MM.1S (cell line): Measurements from ENCODE around the gene CLTCL1.

Experiments
- DNase-seq: peaks from one replicate; pipeline ENCODE4 v3.0.0-alpha.2; 2015
- H2AFZ ChIP-seq: fragments of 300-600 bp; sonication (generic); 2 replicates; pipeline ENCODE4 v1.6.0; 2016; ENCODE audit warnings: antibody characterized with exemption, low read length
- H3F3A ChIP-seq: fragments of 300-600 bp; sonication (generic); 2 replicates; pipeline ENCODE4 v1.6.1; 2016; ENCODE audit warnings: mild to moderate bottlenecking, antibody characterized with exemption, low read length, moderate library complexity, mixed read lengths; ENCODE audit not compliant: insufficient read depth
- H3K27ac ChIP-seq: fragments of 300-600 bp; sonication (generic); 2 replicates; pipeline ENCODE4 v1.5.1; 2016; ENCODE audit warnings: mild to moderate bottlenecking, low read length
- H3K27me3 ChIP-seq: fragments of 300-600 bp; sonication (generic); replicated peaks from 2 replicates; pipeline ENCODE4 v1.6.0; 2016; ENCODE audit warnings: low read length; ENCODE audit not compliant: insufficient read depth
- H3K36me3 ChIP-seq: fragments of 300-600 bp; sonication (generic); replicated peaks from 2 replicates; pipeline ENCODE4 v1.6.1; 2016; ENCODE audit warnings: mild to moderate bottlenecking, low read length, mixed read lengths; ENCODE audit not compliant: insufficient read depth
- H3K4me1 ChIP-seq: fragments of 300-600 bp; sonication (generic); 2 replicates; pipeline ENCODE4 v1.6.1; 2016; ENCODE audit warnings: low read length, mixed read lengths
- H3K4me2 ChIP-seq: fragments of 300-600 bp; sonication (generic); 2 replicates; pipeline ENCODE4 v1.6.0; 2016; ENCODE audit warnings: low read depth, low read length
- H3K4me3 ChIP-seq: fragments of 300-600 bp; sonication (generic); 2 replicates; pipeline ENCODE4 v1.5.1; 2016; ENCODE audit warnings: low read length, mixed read lengths
- H3K79me2 ChIP-seq: fragments of 300-600 bp; sonication (generic); 2 replicates; pipeline ENCODE4 v1.6.1; 2016; ENCODE audit warnings: mixed run types, low read length, mixed read lengths
- H3K9ac ChIP-seq: fragments of 300-600 bp; sonication (generic); 2 replicates; pipeline ENCODE4 v1.6.1; 2016; ENCODE audit warnings: low read length, mixed read lengths
- H3K9me2 ChIP-seq: fragments of 300-600 bp; sonication (generic); replicated peaks from 2 replicates; pipeline ENCODE4 v1.6.1; 2016; ENCODE audit warnings: mild to moderate bottlenecking, low read length, mixed read lengths; ENCODE audit not compliant: insufficient read depth
- H3K9me3 ChIP-seq: fragments of 300-600 bp; sonication (generic); replicated peaks from 2 replicates; pipeline ENCODE4 v1.6.1; 2016; ENCODE audit warnings: mild to moderate bottlenecking, low read length, mixed read lengths; ENCODE audit not compliant: insufficient read depth
- H4K20me1 ChIP-seq: fragments of 300-600 bp; sonication (generic); 2 replicates; pipeline ENCODE4 v1.6.1; 2016; ENCODE audit warnings: mild to moderate bottlenecking, low read length, moderate library complexity, mixed read lengths; ENCODE audit not compliant: insufficient read depth
- EZH2 ChIP-seq: fragments of 300-600 bp; sonication (generic); optimal IDR thresholded peaks from 2 replicates; pipeline ENCODE3; 2017; ENCODE audit warnings: low read depth, mild to moderate bottlenecking, antibody characterized with exemption, low read length, mixed read lengths
- EZH2phosphoT487 ChIP-seq: fragments of 300-600 bp; sonication (generic); IDR thresholded peaks from 2 replicates; pipeline ENCODE4 v1.6.1; 2018; ENCODE audit warnings: antibody characterized with exemption, low read length
- TF ChIP-seq, protein P1 (sequence below): fragments of 300-600 bp; sonication (generic); IDR thresholded peaks from 2 replicates; pipeline ENCODE4 v1.5.1; 2016; ENCODE audit warnings: antibody characterized with exemption, low read length, mixed read lengths

CLTCL1 gene

DNA sequence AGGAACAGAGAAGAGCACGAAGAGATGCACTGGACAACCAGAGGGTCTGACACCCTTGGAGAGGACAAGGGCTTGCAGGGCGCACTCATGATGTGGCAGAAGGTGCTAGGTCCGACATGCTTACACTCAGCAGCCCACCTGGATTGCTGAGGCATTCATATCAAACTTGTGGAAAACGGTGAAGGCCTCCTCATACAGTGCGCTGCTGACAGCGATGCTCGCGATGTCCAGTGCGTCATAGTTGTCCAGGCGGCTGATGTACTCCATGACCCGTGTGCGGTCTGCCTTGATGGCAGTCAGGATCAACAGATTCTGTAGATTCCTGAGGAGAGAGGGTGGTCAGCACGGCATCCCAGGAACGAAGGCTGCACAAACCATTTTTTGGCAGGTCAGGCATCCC lies 81.3 kb downstream of the CLTCL1 start:
- no peak overlapping the region for H2AFZ ChIP-seq
- H4K20me1 ChIP-seq, result no peaks in the 10 kb centered on the region
- H3K4me3 ChIP-seq, result no peak overlapping the region
- no peaks in the 10 kb centered on the region for H3K36me3 ChIP-seq
- no peak overlapping the region for H3K9ac ChIP-seq
- H3K9me2 ChIP-seq, result no peaks in the 10 kb centered on the region
- no peaks in the 10 kb centered on the region for H3K27me3 ChIP-seq
- H3K9me3 ChIP-seq, result no peaks in the 10 kb centered on the region
- DNase-seq, result no peak
- TF ChIP-seq, protein P1, sequence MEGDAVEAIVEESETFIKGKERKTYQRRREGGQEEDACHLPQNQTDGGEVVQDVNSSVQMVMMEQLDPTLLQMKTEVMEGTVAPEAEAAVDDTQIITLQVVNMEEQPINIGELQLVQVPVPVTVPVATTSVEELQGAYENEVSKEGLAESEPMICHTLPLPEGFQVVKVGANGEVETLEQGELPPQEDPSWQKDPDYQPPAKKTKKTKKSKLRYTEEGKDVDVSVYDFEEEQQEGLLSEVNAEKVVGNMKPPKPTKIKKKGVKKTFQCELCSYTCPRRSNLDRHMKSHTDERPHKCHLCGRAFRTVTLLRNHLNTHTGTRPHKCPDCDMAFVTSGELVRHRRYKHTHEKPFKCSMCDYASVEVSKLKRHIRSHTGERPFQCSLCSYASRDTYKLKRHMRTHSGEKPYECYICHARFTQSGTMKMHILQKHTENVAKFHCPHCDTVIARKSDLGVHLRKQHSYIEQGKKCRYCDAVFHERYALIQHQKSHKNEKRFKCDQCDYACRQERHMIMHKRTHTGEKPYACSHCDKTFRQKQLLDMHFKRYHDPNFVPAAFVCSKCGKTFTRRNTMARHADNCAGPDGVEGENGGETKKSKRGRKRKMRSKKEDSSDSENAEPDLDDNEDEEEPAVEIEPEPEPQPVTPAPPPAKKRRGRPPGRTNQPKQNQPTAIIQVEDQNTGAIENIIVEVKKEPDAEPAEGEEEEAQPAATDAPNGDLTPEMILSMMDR, result no peak
- TF ChIP-seq EZH2phosphoT487, result no peak
- TF ChIP-seq EZH2, result no peak
- H3F3A ChIP-seq, result no peaks in the 10 kb centered on the region
- H3K79me2 ChIP-seq, result no peaks in the 10 kb centered on the region
- no peak overlapping the region for H3K4me2 ChIP-seq
- H3K27ac ChIP-seq, result no peak overlapping the region
- H3K4me1 ChIP-seq, result no peaks in the 10 kb centered on the region

- Histone ChIP-seq H3K9ac (no peak overlapping the region), H3K9me2 (no peaks in the 10 kb centered on the region), H3K4me1 (no peaks in the 10 kb centered on the region), H3F3A (no peaks in the 10 kb centered on the region), H3K79me2 (no peaks in the 10 kb centered on the region), H3K27me3 (peaks cover 6% of the 10 kb centered on the region; the same call in 1 of the 2 replicates), H3K27ac (no peak overlapping the region), H3K4me2 (no peak overlapping the region), H2AFZ (no peak overlapping the region), H3K9me3 (no peaks in the 10 kb centered on the region), H4K20me1 (no peaks in the 10 kb centered on the region), H3K36me3 (no peaks in the 10 kb centered on the region), H3K4me3 (no peak overlapping the region)
- DNase-seq, result no peak
- TF ChIP-seq EZH2phosphoT487, result no peak
- TF ChIP-seq, protein P1, result no peak
These were observed 83.2 kb downstream of the CLTCL1 start for GRCh38 chr22:19208287-19208847.

DNA sequence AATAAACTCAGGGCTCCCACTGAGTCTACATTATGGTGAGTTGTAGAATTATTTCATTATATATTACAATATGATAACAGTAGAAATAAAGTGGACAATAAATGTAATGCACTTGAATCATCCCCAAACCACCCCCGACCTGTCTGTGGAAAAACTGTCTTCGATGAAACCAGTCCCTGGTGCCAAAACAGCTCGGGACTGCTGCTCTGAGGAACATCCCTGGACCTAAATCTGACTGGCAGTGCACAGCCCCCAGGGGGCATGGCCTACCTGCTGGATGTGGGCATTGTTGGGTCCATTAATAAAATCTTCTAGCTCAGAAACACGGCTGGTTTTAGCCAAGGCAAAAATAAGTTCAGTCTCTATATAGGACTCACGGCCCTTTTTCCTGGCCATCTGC lies 83.6 kb downstream of the CLTCL1 start:
- Histone ChIP-seq H3K9me3 (no peaks in the 10 kb centered on the region), H3K36me3 (no peaks in the 10 kb centered on the region), H3K9ac (no peak overlapping the region), H3K27ac (no peak overlapping the region), H3F3A (no peaks in the 10 kb centered on the region), H3K27me3 (peaks cover 6% of the 10 kb centered on the region; the same call in 1 of the 2 replicates), H3K4me2 (no peak overlapping the region), H4K20me1 (no peaks in the 10 kb centered on the region), H3K79me2 (no peaks in the 10 kb centered on the region), H3K4me1 (no peaks in the 10 kb centered on the region), H2AFZ (no peak overlapping the region), H3K4me3 (no peak overlapping the region), H3K9me2 (no peaks in the 10 kb centered on the region)
- DNase-seq, result no peak
- TF ChIP-seq, protein P1, result no peak
- TF ChIP-seq EZH2 (no peak), EZH2phosphoT487 (no peak)
